ENCODE data around the gene NOL6. TPM values are rescaled to one million over a fixed set of nuclear protein-coding genes. Genes with fewer than 3 reads are reported as not detected.

The NOL6 gene
- total and polyA plus RNA-seq, 2 of the 13 experiments (the other 11 are each of a cell fraction or from before 2014, with no cell fraction given) = 17.0 to 30.2 TPM

DNA sequence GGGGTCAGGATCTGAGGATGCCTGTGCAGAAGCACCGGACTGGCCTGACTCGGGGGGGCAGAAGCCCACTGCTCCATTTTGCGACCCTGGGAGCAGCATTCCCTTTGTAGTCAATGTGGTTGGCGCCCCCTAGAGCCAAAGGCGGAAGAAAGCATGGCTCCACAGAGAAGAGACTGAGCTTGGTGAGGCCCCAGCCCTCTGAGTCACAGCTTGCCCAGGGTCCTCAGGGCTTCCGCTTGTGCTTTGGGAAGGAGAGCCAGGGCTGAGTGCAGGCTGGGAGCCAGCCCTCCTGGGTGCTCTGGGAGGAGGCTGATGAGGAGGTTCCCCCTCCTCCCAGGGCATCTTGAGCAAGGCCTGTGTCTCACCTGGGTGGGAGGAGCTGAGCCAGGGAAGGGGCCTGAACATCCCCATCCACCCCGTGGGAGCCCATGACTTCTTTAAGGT is 20.9 kb downstream of the NOL6 start (continued):
- TF ChIP-seq TEAD2 (CRISPR knock-in tag; IDR thresholded peaks at IDR 0.05) (no peak), ZNF251 (CRISPR knock-in tag; IDR thresholded peaks at IDR 0.05) (no peak), ZFP41 (CRISPR knock-in tag; IDR thresholded peaks at IDR 0.05; ENCODE audit: borderline replicate concordance) (no peak), IRF2 (CRISPR knock-in tag; IDR thresholded peaks at IDR 0.05) (no peak), ZFX (CRISPR knock-in tag; IDR thresholded peaks at IDR 0.05; ENCODE audit: low read depth) (peak; percentile 21; the same call in 1 of the 2 replicates), HNRNPK (IDR thresholded peaks at IDR 0.05; ENCODE audit: low read depth, low read length, poor library complexity, severe bottlenecking) (no peak), SRSF4 (IDR thresholded peaks at IDR 0.05; ENCODE audit: low read depth, low read length, poor library complexity, severe bottlenecking) (no peak), JUND (CRISPR knock-in tag; IDR thresholded peaks at IDR 0.05) (no peak), ZNF766 (CRISPR knock-in tag; IDR thresholded peaks at IDR 0.05; ENCODE audit: borderline replicate concordance) (no peak), NFE2L1 (CRISPR knock-in tag; IDR thresholded peaks at IDR 0.05; ENCODE audit: borderline replicate concordance) (no peak), ZNF33B (CRISPR knock-in tag; IDR thresholded peaks at IDR 0.05) (no peak), MED1 (CRISPR knock-in tag; IDR thresholded peaks at IDR 0.05) (0 out of 2 replicates have a peak, but pooled peaks have one; percentile 24), HNRNPUL1 (IDR thresholded peaks at IDR 0.05; ENCODE audit: low read depth, low read length) (no peak), ZNF430 (CRISPR knock-in tag; IDR thresholded peaks at IDR 0.05) (peak; percentile 32; the same call in 1 of the 2 replicates), MED8 (CRISPR knock-in tag; IDR thresholded peaks at IDR 0.05; ENCODE audit: insufficient replicate concordance) (no peak), NR2F1 (CRISPR knock-in tag; IDR thresholded peaks at IDR 0.05) (no peak), SOX6 (IDR thresholded peaks at IDR 0.05) (no peak), SOX6 (CRISPR knock-in tag; IDR thresholded peaks at IDR 0.05) (no peak), RAD21 (CRISPR knock-in tag; IDR thresholded peaks at IDR 0.05) (peak; percentile 80), CEBPG (CRISPR knock-in tag; IDR thresholded peaks at IDR 0.05) (no peak), HOXD1 (CRISPR knock-in tag; IDR thresholded peaks at IDR 0.05) (no peak), SALL1 (CRISPR knock-in tag; IDR thresholded peaks at IDR 0.05) (no peak; the same call in 1 of the 2 replicates), ZNF724P (CRISPR knock-in tag; IDR thresholded peaks at IDR 0.05; ENCODE audit: borderline replicate concordance) (no peak), ZNF256 (CRISPR knock-in tag; conservative IDR thresholded peaks at IDR 0.05) (no peak), ELF4 (CRISPR knock-in tag; IDR thresholded peaks at IDR 0.05; ENCODE audit: borderline replicate concordance) (no peak), ZSCAN25 (CRISPR knock-in tag; IDR thresholded peaks at IDR 0.05) (peak; percentile 95)
- TF ChIP-seq, protein P1, sequence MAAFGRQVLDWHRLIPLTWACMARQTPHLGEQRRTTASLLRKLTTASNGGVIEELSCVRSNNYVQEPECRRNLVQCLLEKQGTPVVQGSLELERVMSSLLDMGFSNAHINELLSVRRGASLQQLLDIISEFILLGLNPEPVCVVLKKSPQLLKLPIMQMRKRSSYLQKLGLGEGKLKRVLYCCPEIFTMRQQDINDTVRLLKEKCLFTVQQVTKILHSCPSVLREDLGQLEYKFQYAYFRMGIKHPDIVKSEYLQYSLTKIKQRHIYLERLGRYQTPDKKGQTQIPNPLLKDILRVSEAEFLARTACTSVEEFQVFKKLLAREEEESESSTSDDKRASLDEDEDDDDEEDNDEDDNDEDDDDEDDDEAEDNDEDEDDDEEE (CRISPR knock-in tag; IDR thresholded peaks at IDR 0.05) = no peak
- TF ChIP-seq, protein P2, sequence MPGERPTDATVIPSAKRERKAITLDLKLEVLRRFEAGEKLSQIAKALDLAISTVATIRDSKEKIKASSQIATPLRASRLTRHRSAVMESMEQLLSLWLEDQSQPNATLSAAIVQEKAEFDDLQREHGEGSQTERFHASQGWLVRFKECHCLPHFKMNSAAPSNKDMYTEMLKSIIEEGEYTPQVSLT (CRISPR knock-in tag; IDR thresholded peaks at IDR 0.05; ENCODE audit: borderline replicate concordance, low read depth) = no peak
- TF ChIP-seq, protein P3, sequence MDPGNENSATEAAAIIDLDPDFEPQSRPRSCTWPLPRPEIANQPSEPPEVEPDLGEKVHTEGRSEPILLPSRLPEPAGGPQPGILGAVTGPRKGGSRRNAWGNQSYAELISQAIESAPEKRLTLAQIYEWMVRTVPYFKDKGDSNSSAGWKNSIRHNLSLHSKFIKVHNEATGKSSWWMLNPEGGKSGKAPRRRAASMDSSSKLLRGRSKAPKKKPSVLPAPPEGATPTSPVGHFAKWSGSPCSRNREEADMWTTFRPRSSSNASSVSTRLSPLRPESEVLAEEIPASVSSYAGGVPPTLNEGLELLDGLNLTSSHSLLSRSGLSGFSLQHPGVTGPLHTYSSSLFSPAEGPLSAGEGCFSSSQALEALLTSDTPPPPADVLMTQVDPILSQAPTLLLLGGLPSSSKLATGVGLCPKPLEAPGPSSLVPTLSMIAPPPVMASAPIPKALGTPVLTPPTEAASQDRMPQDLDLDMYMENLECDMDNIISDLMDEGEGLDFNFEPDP (CRISPR knock-in tag; conservative IDR thresholded peaks at IDR 0.05) = no peak
- TF ChIP-seq, protein P4, sequence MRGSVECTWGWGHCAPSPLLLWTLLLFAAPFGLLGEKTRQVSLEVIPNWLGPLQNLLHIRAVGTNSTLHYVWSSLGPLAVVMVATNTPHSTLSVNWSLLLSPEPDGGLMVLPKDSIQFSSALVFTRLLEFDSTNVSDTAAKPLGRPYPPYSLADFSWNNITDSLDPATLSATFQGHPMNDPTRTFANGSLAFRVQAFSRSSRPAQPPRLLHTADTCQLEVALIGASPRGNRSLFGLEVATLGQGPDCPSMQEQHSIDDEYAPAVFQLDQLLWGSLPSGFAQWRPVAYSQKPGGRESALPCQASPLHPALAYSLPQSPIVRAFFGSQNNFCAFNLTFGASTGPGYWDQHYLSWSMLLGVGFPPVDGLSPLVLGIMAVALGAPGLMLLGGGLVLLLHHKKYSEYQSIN (CRISPR knock-in tag; IDR thresholded peaks at IDR 0.05; ENCODE audit: borderline replicate concordance) = no peak

All from HepG2 (cell line).